Measurements from ENCODE around the gene LIPG. TPM values are rescaled to one million over a fixed set of nuclear protein-coding genes. Genes with fewer than 3 reads are reported as not detected.

Gene LIPG
- total RNA-seq, 2 donors from 2014 or later = 0.51 to 0.93 TPM

- no peak overlapping the region for H3K27ac ChIP-seq
- no peak for DNase-seq (ENCODE audit: low spot score)
- H3K36me3 ChIP-seq = no peaks in the 10 kb centered on the region
Observed at GRCh38 chr18:49638891-49639557, 77.2 kb downstream of the LIPG start.

DNA sequence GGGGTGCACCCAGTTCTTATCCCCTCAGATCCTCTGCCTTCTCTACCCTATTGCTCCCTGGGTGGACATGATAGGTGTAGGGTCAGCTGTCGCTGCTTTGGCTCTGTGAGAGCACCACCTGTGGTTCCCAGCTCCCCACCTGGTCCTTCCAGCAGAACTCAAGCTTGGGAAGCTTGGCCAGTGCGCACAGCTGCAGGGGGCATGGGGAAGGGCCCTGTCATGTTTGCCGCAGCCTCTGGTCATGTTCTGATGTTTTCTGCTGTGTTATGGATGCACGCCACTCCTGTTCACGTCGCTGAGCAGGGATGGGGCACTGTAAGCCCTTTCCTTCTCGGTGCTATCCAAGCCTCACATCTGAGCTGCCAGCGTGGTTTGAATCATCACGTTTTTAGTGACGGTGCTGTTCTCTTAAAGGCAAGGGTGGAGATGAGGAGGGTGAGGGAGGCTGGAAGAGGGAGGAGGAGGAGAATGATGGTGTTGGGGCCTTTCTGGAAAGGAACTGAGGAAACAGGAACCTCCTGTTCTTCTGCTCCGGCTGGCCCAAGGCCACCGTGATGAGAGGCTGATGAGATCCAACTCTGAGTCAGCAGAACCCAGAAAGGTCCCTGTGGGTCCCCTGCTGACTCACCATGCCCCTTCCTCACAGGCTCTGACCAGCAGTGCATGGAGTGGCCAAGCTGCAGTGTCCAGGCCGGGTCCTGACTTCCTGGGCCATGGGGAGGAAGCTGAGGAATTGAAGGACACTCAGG lies 78.0 kb downstream of the LIPG start:
- no peak for TF ChIP-seq CTCF (IDR thresholded peaks at IDR 0.05)
- Histone ChIP-seq H3K4me1 (no peaks in the 10 kb centered on the region), H3K9me3 (no peaks in the 10 kb centered on the region), H3K36me3 (no peaks in the 10 kb centered on the region), H3K4me3 (no peak overlapping the region), H3K27ac (no peak overlapping the region), H3K27me3 (no peaks in the 10 kb centered on the region)
- no peak for DNase-seq (ENCODE audit: low spot score)

More at GRCh38 chr18:49638891-49639557, 77.2 kb downstream of the LIPG start:
- no peaks in the 10 kb centered on the region for H3K4me1 ChIP-seq
- no peaks in the 10 kb centered on the region for H3K9me3 ChIP-seq
- no peak overlapping the region for H3K4me3 ChIP-seq
- no peaks in the 10 kb centered on the region for H3K27me3 ChIP-seq
- no peak for TF ChIP-seq CTCF (IDR thresholded peaks at IDR 0.05)

GRCh38 chr18:49640741-49641140 lies 78.9 kb downstream of the LIPG start:
- H3K36me3 ChIP-seq = no peaks in the 10 kb centered on the region
- no peak overlapping the region for H3K4me3 ChIP-seq
- DNase-seq (ENCODE audit: low spot score) = no peak
- H3K27ac ChIP-seq = no peak overlapping the region
- TF ChIP-seq CTCF (IDR thresholded peaks at IDR 0.05) = no peak
- H3K27me3 ChIP-seq = no peaks in the 10 kb centered on the region
- no peaks in the 10 kb centered on the region for H3K4me1 ChIP-seq
- no peaks in the 10 kb centered on the region for H3K9me3 ChIP-seq

- H3K4me3 ChIP-seq = no peak overlapping the region
- TF ChIP-seq CTCF (IDR thresholded peaks at IDR 0.05) = no peak
- H3K9me3 ChIP-seq = no peaks in the 10 kb centered on the region
- H3K4me1 ChIP-seq = peaks cover 0 to 5% of the 10 kb centered on the region in 2 donors
- H3K36me3 ChIP-seq = no peaks in the 10 kb centered on the region
- DNase-seq (ENCODE audit: low spot score) = no peak
- no peak overlapping the region for H3K27ac ChIP-seq
- H3K27me3 ChIP-seq = no peaks in the 10 kb centered on the region
Observed at GRCh38 chr18:49645196-49645595, 83.3 kb downstream of the LIPG start.

GRCh38 chr18:49645841-49646351 lies 84.0 kb downstream of the LIPG start:
- H3K27ac ChIP-seq = no peak overlapping the region
- H3K9me3 ChIP-seq = no peaks in the 10 kb centered on the region
- DNase-seq (ENCODE audit: low spot score) = peak; percentile 80
- no peaks in the 10 kb centered on the region for H3K36me3 ChIP-seq
- no peak overlapping the region for H3K4me3 ChIP-seq
- H3K27me3 ChIP-seq = no peaks in the 10 kb centered on the region
- peaks cover 0 to 5% of the 10 kb centered on the region in 2 donors for H3K4me1 ChIP-seq
- TF ChIP-seq CTCF (IDR thresholded peaks at IDR 0.05) = no peak
